Activated T-cell treated with anti-CD3 and anti-CD28 coated beads for 1 hour (primary cell): ENCODE results near the gene MAPK1IP1L.
"Not testable (repeated sequence)": the region's sequence is repeated elsewhere in the genome, so short reads cannot be mapped to it uniquely, and the experiment has no call there.

Experiments used
- DNase-seq: peaks from one replicate; pipeline ENCODE4 v3.0.0-alpha.2; 2020; ENCODE audit warnings: low read depth

MAPK1IP1L gene

DNA sequence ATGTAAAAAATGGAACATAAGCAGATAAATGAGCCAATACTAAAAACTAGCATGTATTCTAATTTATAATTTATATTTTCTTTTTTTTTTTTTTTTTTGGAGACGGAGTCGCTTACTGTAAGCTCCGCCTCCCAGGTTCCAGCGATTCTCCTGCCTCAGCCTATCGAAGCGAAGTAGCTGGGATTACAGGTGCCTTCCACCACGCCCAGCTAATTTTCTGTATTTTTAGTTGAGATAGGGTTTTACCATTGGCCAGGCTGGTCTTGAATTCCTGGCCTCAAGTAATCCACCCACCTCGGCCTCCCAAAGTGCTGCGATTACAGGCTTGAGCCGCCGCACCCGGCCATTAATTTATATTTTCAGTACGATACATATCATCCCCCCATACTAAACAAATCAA lies 2.7 kb downstream of the MAPK1IP1L start:
- DNase-seq: no peak

DNA sequence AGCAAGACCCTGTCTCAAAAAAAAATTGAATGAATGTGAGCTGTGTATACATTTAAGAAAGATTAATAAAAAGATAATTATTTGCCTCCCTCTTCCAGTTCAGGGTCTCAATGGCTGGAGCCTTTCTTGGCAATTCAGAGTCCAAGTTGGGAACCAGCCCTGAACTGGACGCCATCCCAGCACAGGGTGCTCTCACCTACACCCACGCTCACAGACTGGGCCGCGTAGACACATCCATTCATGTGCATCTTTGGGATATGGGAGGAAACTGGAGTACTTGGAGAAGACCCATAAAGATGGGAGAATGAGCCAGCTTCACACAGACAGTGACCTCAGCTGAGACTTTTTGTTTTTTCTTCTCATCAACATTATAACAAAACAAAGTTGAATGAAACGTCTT lies 6.5 kb downstream of the MAPK1IP1L start:
- DNase-seq: no peak

DNA sequence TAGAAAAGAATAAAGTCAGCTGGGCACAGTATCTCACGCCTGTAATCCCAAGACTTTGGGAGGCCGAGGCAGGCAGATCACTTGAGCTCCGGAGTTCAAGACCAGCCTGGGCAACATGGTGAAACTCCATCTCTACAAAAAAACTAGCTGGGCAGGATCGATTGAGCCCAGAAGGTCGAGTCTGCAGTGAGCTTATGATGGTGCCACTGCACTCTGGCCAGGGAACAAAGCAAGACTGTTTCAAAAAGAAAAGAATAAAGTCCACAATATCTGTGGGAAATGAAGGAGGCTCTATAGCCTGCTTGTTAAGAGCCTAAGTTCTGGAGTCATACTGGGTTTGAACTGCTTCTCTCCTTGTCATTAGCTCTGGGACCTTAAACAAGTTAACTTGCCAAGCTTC lies 7.9 kb downstream of the MAPK1IP1L start:
- DNase-seq: no peak

DNA sequence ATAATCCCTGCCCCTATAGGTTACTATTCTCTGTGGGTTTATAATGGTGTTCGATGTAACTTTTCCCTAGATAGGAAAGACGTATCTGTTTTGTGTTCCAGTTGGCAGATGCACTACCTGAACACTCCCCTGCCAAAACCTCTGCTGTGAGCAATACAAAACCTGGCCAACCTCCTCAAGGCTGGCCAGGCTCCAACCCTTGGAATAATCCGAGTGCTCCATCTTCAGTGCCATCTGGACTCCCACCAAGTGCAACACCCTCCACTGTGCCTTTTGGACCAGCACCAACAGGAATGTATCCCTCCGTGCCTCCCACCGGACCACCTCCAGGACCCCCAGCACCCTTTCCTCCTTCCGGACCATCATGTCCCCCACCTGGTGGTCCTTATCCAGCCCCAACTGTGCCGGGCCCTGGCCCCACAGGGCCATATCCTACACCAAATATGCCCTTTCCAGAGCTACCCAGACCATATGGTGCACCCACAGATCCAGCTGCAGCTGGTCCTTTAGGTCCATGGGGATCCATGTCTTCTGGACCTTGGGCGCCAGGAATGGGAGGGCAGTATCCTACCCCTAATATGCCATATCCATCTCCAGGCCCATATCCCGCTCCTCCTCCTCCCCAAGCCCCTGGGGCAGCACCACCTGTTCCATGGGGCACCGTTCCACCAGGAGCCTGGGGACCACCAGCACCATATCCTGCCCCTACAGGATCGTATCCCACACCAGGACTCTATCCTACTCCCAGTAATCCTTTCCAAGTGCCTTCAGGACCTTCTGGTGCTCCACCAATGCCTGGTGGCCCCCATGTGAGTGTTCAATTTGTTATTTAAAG lies 11.3 kb downstream of the MAPK1IP1L start:
- DNase-seq: no peak

DNA sequence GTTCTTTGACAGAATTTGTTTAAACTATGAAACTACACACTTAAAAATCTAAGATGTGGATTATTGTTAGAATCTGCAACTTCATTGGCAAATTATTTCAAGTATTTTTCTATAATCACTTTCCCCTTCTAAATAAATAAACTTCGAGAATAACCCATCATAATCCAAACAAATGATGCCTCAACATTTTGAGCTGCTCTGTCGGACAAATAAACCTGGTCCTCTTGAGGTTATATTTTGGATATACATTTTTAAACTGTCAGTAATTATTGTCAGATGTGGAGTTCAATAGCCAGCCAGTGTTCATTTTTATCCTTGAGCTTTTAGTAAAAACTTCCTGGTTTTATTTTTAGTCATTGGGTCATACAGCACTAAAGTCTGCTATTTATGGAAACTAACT lies 13.4 kb downstream of the MAPK1IP1L start:
- DNase-seq: not testable (repeated sequence)

DNA sequence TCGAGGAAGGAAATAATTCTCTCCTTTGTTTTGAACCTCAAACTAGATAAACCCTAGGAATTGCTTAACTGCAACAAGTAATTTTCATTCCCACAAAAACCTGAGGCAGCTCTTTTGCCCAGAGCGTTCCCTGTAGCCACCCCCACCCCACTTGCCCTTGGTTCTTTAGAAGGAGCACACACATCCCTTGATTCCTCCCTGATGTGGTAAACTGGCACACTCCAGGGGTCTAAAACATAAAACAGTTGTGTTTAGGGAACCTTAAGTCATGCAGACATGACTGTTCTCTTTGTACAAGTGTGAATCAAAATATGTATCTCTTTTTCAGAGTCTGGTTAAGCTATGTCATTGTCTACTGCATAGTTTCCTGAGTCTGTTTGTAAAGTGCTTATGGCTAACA lies 14.0 kb downstream of the MAPK1IP1L start:
- DNase-seq: no peak

DNA sequence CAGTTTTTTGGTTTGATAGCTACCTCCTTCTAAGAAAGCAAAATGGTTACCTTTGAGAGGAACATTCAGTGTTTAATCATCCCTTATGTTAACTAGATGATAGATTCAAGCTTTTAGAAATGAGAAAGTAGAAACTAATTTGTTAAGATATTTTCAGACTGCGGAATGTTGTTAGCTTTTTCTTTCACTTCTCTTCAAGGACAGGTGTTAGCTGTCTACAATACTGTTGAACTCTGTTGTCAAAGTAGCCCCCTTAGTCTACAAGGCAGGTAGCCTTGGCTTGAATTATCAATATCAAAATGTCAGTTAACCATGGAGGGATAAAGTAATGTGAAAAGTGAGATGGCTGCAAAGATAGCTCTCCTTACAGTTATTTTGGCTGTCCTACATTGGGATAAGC lies 14.8 kb downstream of the MAPK1IP1L start:
- no peak for DNase-seq

DNA sequence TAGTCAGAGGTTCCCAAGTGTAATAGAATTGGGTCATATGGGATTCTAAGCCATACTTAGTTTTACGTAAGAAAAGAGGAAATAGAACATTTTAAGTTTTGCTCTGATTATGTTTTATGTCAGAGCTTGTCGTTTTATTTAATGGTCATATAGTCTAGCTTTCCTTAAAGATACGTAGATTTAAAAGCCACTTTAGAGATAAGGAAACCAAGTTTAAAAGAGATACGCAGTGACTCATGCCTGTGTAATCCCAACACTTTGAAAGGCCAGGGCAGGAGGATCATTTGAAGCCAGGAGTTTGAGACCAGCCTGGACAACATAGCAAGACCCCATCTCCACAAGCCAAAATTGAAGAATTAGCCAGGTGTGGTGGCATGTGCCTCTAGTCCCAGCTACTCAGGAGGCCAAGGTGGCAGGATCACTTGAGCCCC lies 19.5 kb downstream of the MAPK1IP1L start:
- DNase-seq: no peak

DNA sequence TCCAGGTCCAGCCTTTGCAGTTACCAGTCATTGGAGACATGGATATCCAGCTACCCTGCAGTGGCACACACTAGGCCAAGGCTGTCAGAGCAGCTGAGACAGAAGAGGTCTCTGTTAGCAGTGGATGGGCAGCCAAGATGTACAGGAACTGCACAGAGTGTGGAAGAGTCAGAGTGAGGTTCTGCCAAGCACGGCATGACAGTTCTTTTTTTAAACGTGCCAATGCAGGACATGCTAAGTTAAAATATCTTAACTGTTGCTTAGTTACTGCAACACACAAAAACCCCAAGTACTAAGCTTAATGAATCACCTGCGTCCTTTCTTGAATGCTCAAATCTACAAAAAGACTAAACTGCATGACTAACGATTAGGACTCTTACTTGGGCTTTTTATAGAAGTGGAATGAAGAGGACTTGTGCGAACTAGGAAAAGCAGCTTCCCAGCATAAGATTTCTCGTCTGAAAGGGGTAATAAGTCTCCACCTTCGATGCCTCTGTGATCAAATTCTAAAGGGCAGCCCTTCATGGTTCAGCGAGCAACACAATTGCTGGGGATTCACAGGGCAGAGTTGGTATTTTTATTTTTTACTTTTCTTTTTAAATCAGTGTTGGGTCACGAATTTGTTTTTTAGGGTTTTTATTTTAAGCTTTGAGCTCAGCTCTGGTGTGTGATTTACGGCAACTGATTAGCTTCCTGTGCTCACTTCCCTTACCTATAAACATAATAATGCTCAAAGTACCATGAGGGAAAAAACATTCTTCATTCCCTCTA lies 20.6 kb downstream of the MAPK1IP1L start:
- DNase-seq: no peak

DNA sequence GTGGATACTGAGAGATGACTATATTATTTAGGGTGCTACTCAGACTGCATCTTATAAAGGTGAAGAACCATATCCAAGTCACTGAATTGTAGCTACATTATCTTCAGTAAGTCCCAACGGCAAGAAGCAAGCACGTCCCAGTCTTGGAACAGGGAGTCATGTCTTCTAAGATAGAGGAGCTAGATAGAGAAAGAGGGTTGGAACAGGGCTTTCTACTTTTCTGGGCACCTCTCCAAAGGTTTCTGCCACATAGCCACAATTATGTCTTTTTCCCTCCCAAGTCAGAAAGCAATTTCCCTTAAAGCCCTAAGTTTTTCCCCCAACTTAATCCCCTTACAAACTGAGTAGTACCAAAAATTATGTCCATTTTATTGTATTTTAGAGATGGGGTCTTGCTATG lies 22.4 kb downstream of the MAPK1IP1L start:
- no peak for DNase-seq

DNA sequence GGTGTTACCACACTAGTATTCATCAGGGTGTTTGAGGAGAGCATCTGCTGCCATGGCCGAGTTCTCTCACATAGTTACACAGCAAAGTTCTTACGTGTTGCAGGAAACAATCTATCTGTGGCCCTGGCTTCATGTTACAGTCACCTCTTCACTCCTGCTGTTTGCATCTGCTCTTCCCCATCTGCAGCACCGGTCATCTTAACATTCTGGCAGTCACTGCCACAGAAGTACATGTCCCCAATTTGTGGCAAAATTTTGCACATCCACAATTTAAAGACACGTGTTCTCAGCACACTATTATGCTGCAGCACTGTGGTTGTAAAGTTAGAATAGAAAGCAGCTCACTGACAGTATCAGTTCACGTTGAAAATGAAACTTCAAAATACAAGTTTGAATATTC lies 23.2 kb downstream of the MAPK1IP1L start:
- no peak for DNase-seq

DNA sequence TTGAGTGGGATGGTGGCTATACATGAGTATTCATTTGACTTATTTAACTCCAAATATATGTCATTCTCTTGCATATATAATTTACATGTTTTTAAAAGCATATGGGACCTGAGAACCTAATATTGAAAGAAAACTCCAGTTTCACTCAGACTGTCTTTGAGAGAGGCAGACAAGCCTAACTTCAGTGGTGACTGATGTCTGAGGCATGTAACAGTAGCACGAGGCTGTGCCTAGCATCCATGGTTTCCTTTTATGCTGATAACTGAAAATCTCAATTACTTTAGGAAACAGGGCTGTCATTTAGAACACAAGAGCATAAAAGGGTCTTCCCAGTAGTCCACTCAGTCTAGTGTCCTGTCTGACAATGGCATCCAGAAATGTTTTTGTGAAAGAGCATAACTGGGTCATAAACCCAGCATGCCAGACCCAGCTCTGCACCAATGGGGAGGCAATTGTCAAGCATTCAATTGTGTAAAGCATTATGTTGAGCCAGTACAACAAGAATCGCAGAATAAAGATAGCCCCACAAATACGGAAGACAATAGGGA lies 24.3 kb downstream of the MAPK1IP1L start:
- no peak for DNase-seq

DNA sequence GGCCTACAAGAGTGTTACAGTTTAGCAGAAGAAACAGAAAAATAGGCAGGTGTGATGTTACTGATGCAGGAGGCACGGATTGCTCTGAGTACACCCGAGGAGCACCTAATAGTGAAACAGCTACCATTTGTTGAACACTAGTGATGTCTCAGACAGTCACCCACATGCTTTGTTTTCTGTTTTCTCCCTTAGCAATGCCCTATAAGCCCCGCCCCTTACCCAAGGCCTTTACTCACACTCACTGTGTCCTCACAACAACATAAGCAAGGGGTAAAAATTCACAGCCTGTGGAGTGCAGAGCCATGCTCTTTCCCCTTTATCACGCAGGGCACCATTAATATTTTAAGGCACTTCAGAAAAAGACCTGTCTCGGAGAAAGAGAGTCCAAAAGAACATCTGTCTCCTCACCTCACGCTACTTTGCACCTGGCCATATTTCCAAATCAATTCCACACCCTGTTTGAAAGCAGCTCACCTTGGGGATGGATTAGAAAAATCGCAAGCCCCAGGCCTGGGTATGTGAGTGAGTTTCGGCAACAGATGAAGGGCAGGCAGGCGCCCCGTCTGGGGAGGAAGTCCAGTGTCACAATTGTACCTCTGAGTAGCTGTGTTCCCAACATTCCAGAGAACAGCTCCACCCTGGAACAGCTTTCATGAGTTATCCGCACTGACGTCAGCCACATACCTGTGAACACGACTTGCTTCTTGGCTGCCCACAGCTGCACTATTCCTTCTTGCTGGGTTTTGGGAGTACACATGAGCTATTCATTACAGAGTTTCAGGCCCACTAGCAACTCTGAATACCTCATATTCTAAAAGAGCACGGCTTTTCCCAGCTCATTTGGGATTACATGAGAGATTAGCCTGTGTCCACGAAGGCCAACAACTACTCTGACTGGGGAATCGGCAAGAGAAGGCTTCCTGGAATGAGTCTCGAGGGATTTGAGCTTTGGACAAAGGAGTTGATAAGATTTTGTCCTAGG lies 26.0 kb downstream of the MAPK1IP1L start:
- no peak for DNase-seq

DNA sequence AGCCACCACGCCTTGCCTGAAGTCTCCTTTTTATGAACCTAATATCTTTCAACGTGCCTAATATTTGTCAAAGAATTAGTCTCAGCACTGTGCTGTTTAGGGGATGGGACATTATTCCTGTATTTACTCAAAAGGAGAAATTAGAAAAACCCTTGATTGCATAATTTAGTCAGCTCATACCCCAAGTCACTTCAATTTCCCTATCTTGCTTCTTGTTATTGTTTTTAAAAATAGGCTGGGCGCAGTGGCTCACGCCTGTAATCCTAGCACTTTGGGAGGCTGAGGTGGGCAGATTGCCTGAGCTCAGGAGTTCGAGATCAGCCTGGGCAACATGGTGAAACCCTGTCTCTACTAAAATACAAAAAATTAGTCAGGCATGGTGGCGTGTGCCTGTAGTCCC lies 28.5 kb downstream of the MAPK1IP1L start:
- not testable (repeated sequence) for DNase-seq

DNA sequence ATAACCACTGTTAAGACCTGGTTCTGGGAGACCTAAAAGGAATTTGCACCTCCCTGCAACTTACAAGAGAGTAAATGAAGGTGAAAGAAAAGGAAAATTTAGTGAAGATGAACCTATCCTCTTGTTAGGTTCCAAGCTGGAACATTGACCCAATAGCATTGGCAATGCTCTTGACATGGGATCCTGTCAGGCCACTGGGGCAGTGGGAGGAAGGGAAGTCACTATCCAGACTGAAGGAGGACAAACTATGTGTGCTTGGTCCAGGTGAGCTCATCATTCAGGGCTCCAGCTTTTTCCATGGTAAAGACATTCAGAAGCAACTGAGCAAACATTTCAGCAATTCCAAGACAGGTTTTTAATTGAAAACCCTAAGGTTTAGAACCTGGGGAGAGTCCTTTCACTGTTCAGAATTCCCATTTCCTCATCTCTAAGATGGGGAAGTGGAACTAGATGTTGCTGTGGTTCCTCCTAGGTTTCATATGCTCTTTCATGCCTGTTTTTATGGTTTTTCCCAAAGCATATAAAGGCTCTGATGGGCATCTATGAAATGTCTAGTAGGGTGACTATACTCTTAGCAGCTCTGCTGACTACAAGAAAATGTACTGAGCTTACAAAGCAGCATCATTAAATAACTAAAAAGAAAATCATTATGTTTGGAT lies 33.1 kb downstream of the MAPK1IP1L start:
- DNase-seq: no peak

DNA sequence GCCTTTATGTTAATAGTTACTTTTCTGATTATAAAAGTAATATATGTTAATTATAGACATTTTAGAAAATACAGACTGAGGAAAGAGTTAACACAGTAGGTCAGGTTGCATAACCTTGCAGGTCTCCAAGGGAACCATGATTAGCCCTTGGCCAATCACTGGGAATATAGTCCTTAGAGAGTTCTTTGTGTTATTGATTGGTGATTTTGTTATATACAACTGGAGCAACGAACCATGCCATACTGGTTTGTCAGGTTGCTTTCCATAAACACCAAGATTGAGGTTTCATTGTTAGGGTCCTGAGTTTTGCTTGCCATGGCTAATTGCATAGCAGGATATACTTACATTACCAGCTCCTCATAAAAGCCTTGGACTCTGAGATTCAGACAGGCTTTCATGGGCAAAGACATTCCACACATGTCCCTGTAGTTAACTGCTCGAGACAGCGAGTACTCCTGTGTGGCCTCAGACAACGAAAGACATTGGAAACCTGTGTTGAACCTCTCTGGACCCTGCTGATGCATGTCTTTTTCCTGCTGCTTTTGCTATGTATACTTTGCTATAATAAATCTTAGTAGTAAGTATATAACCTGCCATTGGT lies 33.7 kb downstream of the MAPK1IP1L start:
- no peak for DNase-seq

DNA sequence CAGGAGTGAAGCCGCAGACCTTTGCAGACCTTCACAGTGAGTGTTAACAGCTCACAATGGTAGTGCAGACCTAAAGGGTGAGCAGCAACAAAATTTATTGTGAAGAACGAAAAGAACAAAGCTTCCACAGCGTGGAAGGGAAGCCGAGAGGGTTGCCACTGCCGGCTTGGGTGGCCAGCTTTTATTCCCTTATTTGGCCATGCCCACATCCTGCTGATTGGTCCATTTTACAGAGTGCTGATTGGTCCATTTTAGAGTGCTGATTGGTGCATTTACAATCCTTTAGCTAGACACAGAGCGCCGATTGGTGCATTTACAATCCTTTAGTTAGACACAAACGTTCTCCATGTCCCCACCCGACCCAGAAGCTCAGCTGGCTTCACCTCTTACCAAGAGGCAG lies 35.5 kb downstream of the MAPK1IP1L start:
- no peak for DNase-seq

DNA sequence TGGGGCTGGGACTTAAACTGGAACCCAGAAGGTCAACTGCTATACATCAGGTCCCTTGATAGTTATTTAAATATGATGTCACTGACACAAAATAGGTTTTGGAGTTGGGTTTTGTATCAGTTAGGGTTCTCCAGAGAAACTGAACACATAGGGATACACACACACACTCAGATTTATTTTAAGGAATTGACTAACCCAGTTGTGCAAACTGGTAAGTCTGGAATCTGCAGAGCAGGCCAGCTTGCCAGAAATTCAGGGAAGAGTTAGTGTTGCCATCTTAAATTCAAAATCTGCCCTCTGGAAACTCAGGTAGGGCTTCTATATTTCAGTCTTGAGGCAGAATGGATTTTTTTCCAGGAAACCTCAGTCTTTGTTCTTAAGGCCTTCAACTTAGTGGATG lies 36.9 kb downstream of the MAPK1IP1L start:
- DNase-seq: no peak

DNA sequence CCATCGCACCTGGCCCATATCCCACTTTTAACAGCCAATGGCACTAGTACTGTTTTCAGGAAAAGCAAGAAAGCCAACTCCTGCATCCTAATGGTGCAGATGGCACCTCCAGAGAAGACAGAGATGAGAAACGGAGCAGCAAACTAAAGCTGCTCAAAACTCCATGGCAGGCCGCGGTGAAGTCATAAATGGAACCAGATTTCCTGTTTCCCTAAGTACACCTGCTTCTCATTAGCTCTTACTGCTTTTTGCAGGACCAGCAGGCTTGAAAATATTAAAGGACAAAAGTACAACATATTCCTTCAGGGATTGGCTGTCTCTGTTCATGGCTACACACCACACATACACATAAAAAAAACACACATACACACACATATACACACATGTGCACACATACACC lies 40.9 kb downstream of the MAPK1IP1L start:
- DNase-seq: no peak

DNA sequence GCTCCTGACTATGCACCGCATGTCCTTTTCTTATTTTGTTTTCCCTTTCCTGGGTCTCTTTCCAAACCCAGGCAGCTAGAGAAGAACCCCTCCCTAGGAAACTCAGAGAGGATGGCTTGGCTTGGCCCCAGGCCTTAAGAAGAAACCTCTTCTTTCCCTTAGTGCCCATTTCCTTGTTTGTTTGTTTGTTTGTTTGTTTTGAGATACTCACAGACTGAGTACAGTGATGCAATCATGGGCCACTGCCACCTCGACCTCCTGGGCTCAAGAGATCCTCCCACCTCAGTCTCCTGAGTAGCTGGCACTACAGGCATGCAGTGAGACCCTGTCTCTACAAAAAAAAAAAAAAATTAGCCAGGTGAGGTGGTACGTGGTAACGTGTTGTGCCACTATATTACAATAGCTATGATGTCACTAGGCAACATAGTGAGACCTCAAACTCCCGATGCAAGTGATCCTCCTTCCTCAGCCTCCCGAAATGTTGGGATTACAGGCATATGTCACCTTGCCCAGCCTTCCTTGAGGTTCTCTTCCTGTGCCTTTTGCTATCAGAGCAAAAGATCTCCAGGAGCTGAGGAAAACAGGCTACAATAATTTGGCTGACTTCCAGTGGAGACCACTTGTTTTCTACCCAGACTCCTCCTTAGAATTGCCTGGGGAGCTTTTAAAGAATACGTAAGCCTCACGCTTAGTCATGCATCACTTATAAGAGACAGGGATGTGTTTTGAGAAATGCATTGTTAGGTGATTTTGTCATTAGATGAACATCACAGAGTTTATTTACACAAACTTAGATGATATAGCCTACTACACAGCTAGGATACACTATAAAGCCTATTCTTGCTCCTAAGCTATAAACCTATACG lies 43.1 kb downstream of the MAPK1IP1L start:
- no peak for DNase-seq
